H1 (cell line): ENCODE results near the gene TAS2R42. TPM values are rescaled to one million over a fixed set of nuclear protein-coding genes. Genes with fewer than 3 reads are reported as not detected.

Experiments used
- CTCF ChIA-PET: fragments of 300-600 bp; sonication (Branson Sonifier 250); formaldehyde crosslinking; loops from one replicate; lab custom pipeline; 2021; ENCODE audit not compliant: partially characterized antibody; lab: Charles Lee
- POLR2A ChIA-PET: fragments of 300-600 bp; sonication (Branson Sonifier 250); formaldehyde crosslinking; loops from one replicate; lab custom pipeline; 2021; ENCODE audit warnings: inconsistent platforms; ENCODE audit not compliant: partially characterized antibody; lab: Charles Lee
- DNase-seq, 2 experiments: peaks; one replicate each; pipeline versions ENCODE4 v3.0.0 to v3.0.0-alpha.2; 2010 to 2022; ENCODE audit warnings: low spot score in 2 of 2, low read depth in 1 of 2, mixed read lengths in 1 of 2
- FAIRE-seq: peaks from 2 replicates; lab custom pipeline; 2011; peaks lifted over from hg19 to GRCh38; lab: Jason Lieb, UNC
- H2AFZ ChIP-seq: 2 replicates; pipeline ENCODE4 v1.8.1; 2012; ENCODE audit warnings: low read length, inconsistent platforms
- H2AK5ac ChIP-seq: 2 replicates; pipeline ENCODE4 v1.6.1; 2013; ENCODE audit warnings: low read depth, low read length
- H2BK120ac ChIP-seq: replicated peaks from 2 replicates; pipeline ENCODE3; 2013; ENCODE audit warnings: low read depth, low read length, inconsistent platforms
- H2BK12ac ChIP-seq: 2 replicates; pipeline ENCODE4 v1.6.1; 2013; ENCODE audit warnings: low read depth, low read length
- H2BK15ac ChIP-seq: 2 replicates; pipeline ENCODE4 v1.6.1; 2013; ENCODE audit warnings: low read length
- H2BK20ac ChIP-seq: 2 replicates; pipeline ENCODE4 v1.6.1; 2013; ENCODE audit warnings: low read length
- H2BK5ac ChIP-seq: 2 replicates; pipeline ENCODE4 v1.6.1; 2013; ENCODE audit warnings: low read depth, low read length
- H3K14ac ChIP-seq: 2 replicates; pipeline ENCODE4 v1.6.1; 2013; ENCODE audit warnings: inconsistent platforms; ENCODE audit not compliant: insufficient read length
- H3K18ac ChIP-seq: 2 replicates; pipeline ENCODE4 v1.6.1; 2013; ENCODE audit warnings: low read length; ENCODE audit errors: extremely low read depth
- H3K23ac ChIP-seq: 2 replicates; pipeline ENCODE4 v1.6.1; 2013; ENCODE audit warnings: inconsistent platforms; ENCODE audit not compliant: insufficient read length
- H3K23me2 ChIP-seq: 2 replicates; pipeline ENCODE4 v1.6.1; 2013; ENCODE audit warnings: low read depth, low read length
- H3K27ac ChIP-seq: 2 replicates; pipeline ENCODE4 v1.6.1; 2011; ENCODE audit warnings: low read depth, low read length, inconsistent platforms
- H3K27me3 ChIP-seq, 4 experiments: replicated peaks in 1 of 4; 1 replicate in 1 of 4; 2 replicates in 3 of 4; pipeline versions ENCODE4 v1.6.1 to v1.8.1; 2011 to 2013; ENCODE audit warnings: low read length in 3 of 4, mild to moderate bottlenecking in 3 of 4, inconsistent platforms in 2 of 4, mixed read lengths in 2 of 4, moderate library complexity in 1 of 4; ENCODE audit not compliant: control insufficient read depth in 3 of 4, insufficient read depth in 3 of 4; ENCODE audit errors: extremely low read depth in 1 of 4
- H3K36me3 ChIP-seq, 4 experiments: 2 replicates each; pipeline versions ENCODE4 v1.6.1 to v1.8.1; 2011 to 2013; ENCODE audit warnings: mild to moderate bottlenecking in 4 of 4, low read length in 3 of 4, moderate library complexity in 2 of 4, control low read depth in 1 of 4, inconsistent platforms in 1 of 4; ENCODE audit not compliant: insufficient read depth in 4 of 4, control insufficient read depth in 2 of 4
- H3K4ac ChIP-seq: replicated peaks from 2 replicates; pipeline ENCODE3; 2013; ENCODE audit warnings: low read length, low read depth, mixed read lengths, inconsistent platforms; ENCODE audit not compliant: insufficient read length
- H3K4me1 ChIP-seq, 4 experiments: replicated peaks in 1 of 4; 1 replicate in 1 of 4; 2 replicates in 3 of 4; pipeline versions ENCODE4 v1.6.1 to v1.8.1; 2011 to 2013; ENCODE audit warnings: low read length in 3 of 4, inconsistent platforms in 2 of 4, mixed read lengths in 1 of 4; ENCODE audit not compliant: insufficient read depth in 4 of 4, control insufficient read depth in 3 of 4
- H3K4me2 ChIP-seq, 2 experiments: 2 replicates each; pipeline versions ENCODE4 v1.6.1 to v1.8.1; 2011 to 2013; ENCODE audit warnings: low read depth in 2 of 2, low read length in 2 of 2, control low read depth in 1 of 2, inconsistent platforms in 1 of 2, mild to moderate bottlenecking in 1 of 2; ENCODE audit not compliant: insufficient read depth in 1 of 2
- H3K4me3 ChIP-seq, 4 experiments: fragments of 200-600, 300-600 bp in 1 of 4; sonication (generic), shearing (Covaris generic), sonication (Bioruptor Twin) in 1 of 4; 2 replicates each; pipeline versions ENCODE4 v1.5.1 to v1.8.1; 2011 to 2016; ENCODE audit warnings: low read length in 4 of 4, low read depth in 3 of 4, control low read depth in 2 of 4, inconsistent platforms in 2 of 4, mild to moderate bottlenecking in 2 of 4, mixed read lengths in 1 of 4, moderate library complexity in 1 of 4; ENCODE audit not compliant: insufficient read depth in 2 of 4; ENCODE audit errors: extremely low read depth in 1 of 4
- H3K56ac ChIP-seq: replicated peaks from 2 replicates; pipeline ENCODE3; 2013; ENCODE audit warnings: low read depth, mild to moderate bottlenecking, mixed read lengths, low read length, inconsistent platforms; ENCODE audit not compliant: insufficient read length
- H3K79me1 ChIP-seq: 2 replicates; pipeline ENCODE4 v1.6.1; 2013; ENCODE audit warnings: low read depth, low read length, control low read depth
- H3K79me2 ChIP-seq, 2 experiments: 2 replicates each; pipeline versions ENCODE4 v1.6.1 to v1.8.1; 2012 to 2013; ENCODE audit warnings: low read length in 2 of 2, mild to moderate bottlenecking in 2 of 2, inconsistent platforms in 1 of 2; ENCODE audit not compliant: insufficient read depth in 2 of 2, control insufficient read depth in 1 of 2
- H3K9ac ChIP-seq, 4 experiments: replicated peaks in 1 of 4; 1 replicate in 1 of 4; 2 replicates in 3 of 4; pipeline versions ENCODE4 v1.6.1 to v1.8.1; 2011 to 2013; ENCODE audit warnings: low read depth in 3 of 4, low read length in 3 of 4, control low read depth in 2 of 4, mild to moderate bottlenecking in 2 of 4, moderate library complexity in 2 of 4, inconsistent platforms in 1 of 4; ENCODE audit errors: extremely low read depth in 1 of 4
- H3K9me3 ChIP-seq, 2 experiments: 2 replicates each; pipeline versions ENCODE4 v1.6.1 to v1.8.1; 2012 to 2013; ENCODE audit warnings: mild to moderate bottlenecking in 2 of 2, moderate library complexity in 2 of 2, control low read depth in 1 of 2, inconsistent platforms in 1 of 2, low read depth in 1 of 2, low read length in 1 of 2, mixed read lengths in 1 of 2; ENCODE audit not compliant: insufficient read depth in 2 of 2
- H4K20me1 ChIP-seq, 2 experiments: replicated peaks in 1 of 2; 2 replicates each; pipeline versions ENCODE3 to v1.8.1; 2011 to 2013; ENCODE audit warnings: inconsistent platforms in 2 of 2, low read length in 2 of 2, mild to moderate bottlenecking in 1 of 2; ENCODE audit not compliant: insufficient read depth in 2 of 2, control insufficient read depth in 1 of 2
- H4K5ac ChIP-seq: 2 replicates; pipeline ENCODE4 v1.6.1; 2013; ENCODE audit warnings: low read length, low read depth, mixed read lengths, inconsistent platforms; ENCODE audit not compliant: insufficient read length
- H4K8ac ChIP-seq: 2 replicates; pipeline ENCODE4 v1.8.0; 2013; ENCODE audit warnings: mild to moderate bottlenecking, moderate library complexity, low read length, inconsistent platforms; ENCODE audit not compliant: insufficient read depth; ENCODE audit errors: extremely low read depth
- H4K91ac ChIP-seq: replicated peaks from 2 replicates; pipeline ENCODE3; 2013; ENCODE audit warnings: low read length, mixed read lengths, inconsistent platforms; ENCODE audit not compliant: insufficient read length
- KDM1A ChIP-seq: fragments of 200-600, 300-600 bp; sonication (generic); IDR thresholded peaks from 2 replicates; pipeline ENCODE4 v1.7.1; 2016; ENCODE audit warnings: mild to moderate bottlenecking, low read length, borderline replicate concordance
- KDM5A ChIP-seq: fragments of 200-600 bp; IDR thresholded peaks from 2 replicates; pipeline ENCODE4 v1.7.1; 2012; ENCODE audit warnings: mild to moderate bottlenecking, low read length, inconsistent platforms, mixed read lengths
- WGBS, 2 experiments: shearing (Covaris generic) in 1 of 2; methylation state at CpG; one replicate each; pipeline versions ENCODE4 v1.1.6 to v1.1.7; 2013 to 2015; ENCODE audit warnings: low lambda C conversion rate in 2 of 2, mixed read lengths in 2 of 2, inconsistent platforms in 1 of 2, low coverage in 1 of 2, missing lambda C conversion rate in 1 of 2; ENCODE audit not compliant: insufficient replicate concordance in 2 of 2, insufficient coverage in 1 of 2, insufficient read length in 1 of 2; ENCODE audit errors: extremely low coverage in 1 of 2, missing lambda C conversion rate in 1 of 2; 5-methylcytosine and 5-hydroxymethylcytosine counted together
- polyA plus RNA-seq, 7 experiments: library from polyadenylated mRNA; depleted of rRNA in 3 of 7; stranded (reverse) in 5 of 7; unstranded in 2 of 7; fragments of >200 nt in 5 of 7; fragments of 200-250 nt in 2 of 7; gene quantifications; 1 replicate in 5 of 7; 2 replicates in 1 of 7; 4 replicates in 1 of 7; pipeline versions ENCODE4 v1.2.1 to v1.2.3, GENCODE V29; 2011 to 2013; ENCODE audit warnings: missing spikeins in 2 of 7, mixed read lengths in 2 of 7
- total RNA-seq: library from RNA; stranded (reverse); fragmentation: NEBNext Ultra II Directional; extraction: Animal tissue kit (Norgen Biotek cat#: 25700); gene quantifications from 2 replicates; pipeline ENCODE4 v1.2.1, GENCODE V29; 2021

TAS2R42 gene
- total and polyA plus RNA-seq, 2 of the 8 experiments (the other 6 are each of a cell fraction or from before 2014, with no cell fraction given): not detected

DNA sequence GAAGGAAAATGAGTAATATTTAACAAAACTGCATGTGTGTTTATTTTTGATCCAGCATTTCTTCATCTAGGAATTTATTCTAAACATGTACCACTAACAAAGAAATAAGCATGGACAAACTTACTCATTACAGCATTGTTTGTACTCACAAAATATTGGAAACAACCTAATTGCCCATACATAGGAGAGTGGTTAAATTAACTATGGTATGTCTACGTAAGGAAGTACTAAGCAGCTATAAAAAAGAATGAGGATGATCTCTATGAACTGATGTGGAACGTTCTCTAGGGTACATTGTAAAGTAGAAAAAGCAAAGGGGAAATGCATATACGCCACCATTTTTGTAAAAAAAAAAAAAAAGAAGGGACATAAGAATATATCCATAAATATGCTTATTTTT is 17.4 kb upstream of the TAS2R42 start:
- no peak overlapping the region for H3K4me3 ChIP-seq
- no peak overlapping the region for H4K5ac ChIP-seq
- H4K8ac ChIP-seq: no peak overlapping the region
- H3K14ac ChIP-seq: no peak overlapping the region
- no peak overlapping the region for H2BK15ac ChIP-seq
- H3K27me3 ChIP-seq: no peaks in the 10 kb centered on the region
- H4K20me1 ChIP-seq: no peaks in the 10 kb centered on the region
- no peak for TF ChIP-seq KDM5A
- peak; percentile 47; the same call in 1 of the 2 replicates for TF ChIP-seq KDM1A
- H3K79me2 ChIP-seq: no peaks in the 10 kb centered on the region
- H3K18ac ChIP-seq: no peak overlapping the region
- no peak overlapping the region for H4K91ac ChIP-seq
- H3K36me3 ChIP-seq: no peaks in the 10 kb centered on the region
- H2BK12ac ChIP-seq: no peak overlapping the region
- H2AFZ ChIP-seq: no peak overlapping the region
- H3K27ac ChIP-seq: no peak overlapping the region
- no peak overlapping the region for H3K23ac ChIP-seq
- no peak overlapping the region for H3K4ac ChIP-seq
- no peaks in the 10 kb centered on the region; a peak in 2 of 7 replicates for H3K4me1 ChIP-seq
- H3K23me2 ChIP-seq: no peaks in the 10 kb centered on the region; the same call in 1 of the 2 replicates
- H3K4me2 ChIP-seq: no peak overlapping the region
- DNase-seq (no peak), FAIRE-seq (no peak)
- H3K9me3 ChIP-seq: peaks cover 0 to 5% of the 10 kb centered on the region in 2 experiments; a peak in 2 of 4 replicates
- H2BK120ac ChIP-seq: no peak overlapping the region
- 93% methylated on average over 3 of the region's 3 CpGs; no CpG with 5 or more reads in 1 of the 2 experiments for WGBS, 2 experiments
- H3K9ac ChIP-seq: no peak overlapping the region
- H3K79me1 ChIP-seq: no peaks in the 10 kb centered on the region
- no peak overlapping the region for H2BK5ac ChIP-seq
- POLR2A ChIA-PET: no interaction called here
- CTCF ChIA-PET: interaction anchor here (1.3 kb wide), 1 partner anchor 33 kb away, joined by 4 read pairs; the partner anchor contains the start of gene SMIM10L1
- no peak overlapping the region for H2AK5ac ChIP-seq
- H3K56ac ChIP-seq: no peak overlapping the region
- H2BK20ac ChIP-seq: no peak overlapping the region
